ENCODE data around the gene SH3YL1.

- TF ChIP-seq CTCF (IDR thresholded peaks at IDR 0.05) = no peak
- TF ChIP-seq POLR2A (IDR thresholded peaks at IDR 0.05) = no peak
These were observed 25.7 kb upstream of the SH3YL1 start for GRCh38 chr2:289362-290089.

Data from prostate gland (tissue), 2 donors.